ENCODE results near the gene GALNT17.
"Not testable (repeated sequence)": the region's sequence is repeated elsewhere in the genome, so short reads cannot be mapped to it uniquely, and the experiment has no call there.

GALNT17 gene

DNA sequence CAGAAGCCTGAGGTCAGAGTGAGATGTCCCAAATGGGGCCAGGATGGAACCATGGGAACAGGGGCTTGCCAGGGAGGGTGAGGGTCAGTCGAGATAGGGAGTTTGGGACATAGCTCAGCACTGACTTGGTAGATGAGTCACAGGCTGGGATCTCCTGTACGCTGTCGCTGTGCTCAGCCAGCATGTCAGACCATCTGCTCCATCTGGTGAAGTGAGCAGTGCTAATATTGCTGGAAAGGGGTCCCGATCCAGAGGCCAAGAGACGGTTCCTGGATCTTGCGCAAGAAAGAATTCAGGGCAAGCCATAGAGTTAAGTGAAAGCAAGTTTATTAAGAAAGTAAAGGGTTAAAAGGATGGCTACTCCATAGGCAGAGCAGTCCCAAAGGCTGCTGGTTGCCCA is 505.6 kb downstream of the GALNT17 start:
- Mint-ChIP-seq H3K27me3 (ENCODE audit: low read depth) (peaks cover 21% of the 10 kb centered on the region), H3K36me3 (ENCODE audit: low read depth) (no peaks in the 10 kb centered on the region), H3K4me3 (no peak overlapping the region), H3K9me3 (peaks cover 2% of the 10 kb centered on the region), H3K27ac (no peak overlapping the region), H3K4me1 (peaks cover 17% of the 10 kb centered on the region)
- TF ChIP-seq, protein P1, sequence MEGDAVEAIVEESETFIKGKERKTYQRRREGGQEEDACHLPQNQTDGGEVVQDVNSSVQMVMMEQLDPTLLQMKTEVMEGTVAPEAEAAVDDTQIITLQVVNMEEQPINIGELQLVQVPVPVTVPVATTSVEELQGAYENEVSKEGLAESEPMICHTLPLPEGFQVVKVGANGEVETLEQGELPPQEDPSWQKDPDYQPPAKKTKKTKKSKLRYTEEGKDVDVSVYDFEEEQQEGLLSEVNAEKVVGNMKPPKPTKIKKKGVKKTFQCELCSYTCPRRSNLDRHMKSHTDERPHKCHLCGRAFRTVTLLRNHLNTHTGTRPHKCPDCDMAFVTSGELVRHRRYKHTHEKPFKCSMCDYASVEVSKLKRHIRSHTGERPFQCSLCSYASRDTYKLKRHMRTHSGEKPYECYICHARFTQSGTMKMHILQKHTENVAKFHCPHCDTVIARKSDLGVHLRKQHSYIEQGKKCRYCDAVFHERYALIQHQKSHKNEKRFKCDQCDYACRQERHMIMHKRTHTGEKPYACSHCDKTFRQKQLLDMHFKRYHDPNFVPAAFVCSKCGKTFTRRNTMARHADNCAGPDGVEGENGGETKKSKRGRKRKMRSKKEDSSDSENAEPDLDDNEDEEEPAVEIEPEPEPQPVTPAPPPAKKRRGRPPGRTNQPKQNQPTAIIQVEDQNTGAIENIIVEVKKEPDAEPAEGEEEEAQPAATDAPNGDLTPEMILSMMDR (IDR thresholded peaks at IDR 0.05; ENCODE audit: unreplicated experiment in 3 of 3) = no peak

DNA sequence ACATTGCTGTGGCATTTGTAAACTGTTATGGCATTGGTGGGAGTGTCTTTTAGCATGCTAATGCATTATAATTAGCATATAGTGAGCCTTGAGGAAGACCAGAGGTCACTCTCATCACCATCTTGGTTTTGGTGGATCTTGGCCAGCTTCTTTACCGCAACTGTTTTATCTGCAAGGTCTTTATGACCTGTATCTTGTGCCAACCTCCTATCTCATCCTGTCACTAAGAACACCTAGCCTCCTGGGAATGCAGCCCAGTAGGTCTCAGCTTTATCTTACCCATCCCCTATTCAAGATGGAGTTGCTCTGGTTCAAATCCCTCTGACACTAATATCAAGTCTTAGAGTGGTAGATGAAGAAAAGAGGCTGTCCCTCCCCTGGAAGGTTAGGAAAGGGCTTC is 506.2 kb downstream of the GALNT17 start:
- TF ChIP-seq, protein P1 (IDR thresholded peaks at IDR 0.05; ENCODE audit: unreplicated experiment in 3 of 3) = no peak
- peaks cover 20% of the 10 kb centered on the region for H3K27me3 Mint-ChIP-seq (ENCODE audit: low read depth)
- peaks cover 2% of the 10 kb centered on the region for H3K9me3 Mint-ChIP-seq
- H3K36me3 Mint-ChIP-seq (ENCODE audit: low read depth) = no peaks in the 10 kb centered on the region
- peaks cover 15% of the 10 kb centered on the region for H3K4me1 Mint-ChIP-seq
- H3K27ac Mint-ChIP-seq = no peak overlapping the region
- no peak overlapping the region for H3K4me3 Mint-ChIP-seq

DNA sequence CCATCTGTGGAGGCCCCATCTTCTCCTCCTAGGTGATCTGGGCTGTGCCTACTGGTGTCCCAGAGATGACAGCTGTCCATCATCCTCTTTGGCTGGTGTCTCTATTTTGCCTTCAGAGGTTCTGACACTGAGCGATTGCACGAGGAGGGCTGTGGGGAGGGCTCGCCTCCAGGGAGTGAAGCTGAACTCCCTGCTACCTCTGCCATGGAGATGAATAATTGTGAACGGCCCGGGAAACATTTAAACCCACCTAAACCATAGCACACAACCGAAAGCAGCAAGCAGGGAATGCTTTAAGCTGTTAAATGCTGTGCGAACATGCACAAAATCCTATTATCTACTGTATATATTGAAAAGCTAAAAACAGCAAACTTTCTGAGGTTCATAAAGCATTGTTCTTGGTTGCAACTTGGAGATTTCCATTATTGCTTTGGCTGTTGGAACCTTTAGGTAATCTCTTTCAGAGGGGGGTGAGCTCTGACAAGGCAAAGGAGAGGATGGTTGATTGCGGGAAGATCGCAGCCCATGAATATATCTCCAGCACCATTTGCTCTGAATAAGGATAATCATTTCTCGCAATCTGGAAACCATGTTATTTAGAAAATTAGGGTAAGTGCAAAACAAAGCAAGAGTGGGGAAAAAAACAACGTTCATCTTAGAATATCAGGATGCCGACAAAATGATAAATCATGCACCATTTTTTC is 507.6 kb downstream of the GALNT17 start:
- Mint-ChIP-seq H3K27ac (no peak overlapping the region), H3K4me3 (no peak overlapping the region), H3K4me1 (peaks cover 5% of the 10 kb centered on the region), H3K36me3 (ENCODE audit: low read depth) (no peaks in the 10 kb centered on the region), H3K27me3 (ENCODE audit: low read depth) (peaks cover 16% of the 10 kb centered on the region), H3K9me3 (peaks cover 2% of the 10 kb centered on the region)
- TF ChIP-seq, protein P1 (IDR thresholded peaks at IDR 0.05; ENCODE audit: unreplicated experiment in 3 of 3) = no peak

DNA sequence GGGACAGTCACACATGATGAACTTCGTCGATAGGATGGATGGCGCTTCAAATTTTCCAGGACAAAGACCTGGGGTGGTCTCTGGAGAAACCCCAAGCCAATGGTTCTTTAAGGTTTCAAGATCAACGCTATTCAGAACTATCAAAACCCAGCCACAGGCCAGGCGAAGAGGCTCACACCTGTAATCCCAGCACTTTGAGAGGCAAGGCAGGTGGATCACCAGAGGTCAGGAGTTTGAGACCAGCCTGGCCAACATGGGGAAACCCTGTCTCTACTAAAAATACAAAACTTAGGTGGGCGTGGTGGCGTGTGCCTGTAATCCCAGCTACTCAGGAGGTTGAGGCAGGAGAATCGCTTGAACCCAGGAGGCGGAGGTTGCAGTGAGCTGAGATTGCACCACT is 511.1 kb downstream of the GALNT17 start:
- H3K9me3 Mint-ChIP-seq; H3K27ac Mint-ChIP-seq; H3K27me3 Mint-ChIP-seq (ENCODE audit: low read depth): not testable (repeated sequence)

DNA sequence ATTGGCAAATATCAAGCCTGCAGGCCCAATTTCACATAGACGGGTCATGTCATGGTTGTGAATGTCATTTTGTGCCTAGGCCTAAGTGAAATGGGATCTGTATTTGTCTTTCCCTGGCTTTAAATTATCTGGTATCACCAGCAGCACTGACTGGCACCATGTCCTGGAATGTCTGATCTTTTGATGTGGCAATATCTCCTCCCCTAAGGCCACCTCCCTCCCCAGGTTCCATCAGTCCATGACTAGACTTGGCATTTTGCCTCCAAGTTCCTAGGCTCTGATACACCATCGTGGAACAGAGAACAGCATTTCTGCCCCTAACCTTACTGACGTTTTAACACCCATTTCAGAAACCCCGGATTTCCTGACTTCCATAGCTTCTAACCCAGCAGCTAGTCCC is 513.9 kb downstream of the GALNT17 start:
- Mint-ChIP-seq H3K9me3 (peaks cover 11% of the 10 kb centered on the region), H3K4me3 (no peak overlapping the region), H3K36me3 (ENCODE audit: low read depth) (no peaks in the 10 kb centered on the region), H3K27me3 (ENCODE audit: low read depth) (no peaks in the 10 kb centered on the region), H3K4me1 (no peaks in the 10 kb centered on the region), H3K27ac (no peak overlapping the region)
- TF ChIP-seq, protein P1 (IDR thresholded peaks at IDR 0.05; ENCODE audit: unreplicated experiment in 3 of 3) = no peak

More for the DNA sequence above, 511.1 kb downstream of the GALNT17 start:
- not testable (repeated sequence) for H3K36me3 Mint-ChIP-seq (ENCODE audit: low read depth); H3K4me1 Mint-ChIP-seq; H3K4me3 Mint-ChIP-seq

DNA sequence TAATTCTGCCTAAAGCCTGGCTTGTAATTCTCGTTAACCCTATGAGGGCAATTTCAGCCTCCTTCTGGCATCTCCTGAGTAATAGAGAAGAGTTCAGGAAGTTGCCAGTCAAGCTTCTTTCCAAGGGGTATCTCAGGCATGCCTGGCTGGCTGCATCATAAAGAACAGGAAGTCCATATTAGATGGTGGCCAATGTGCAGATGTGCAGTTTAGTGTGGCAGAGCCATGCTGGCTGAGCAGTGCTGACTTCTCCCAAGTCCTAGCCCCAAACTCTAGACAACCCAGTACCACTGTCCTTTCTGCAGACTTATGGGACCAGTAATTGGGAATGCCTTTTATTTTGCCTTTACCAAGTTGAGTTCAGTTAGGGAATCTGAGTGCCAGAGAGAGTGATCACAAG is 517.9 kb downstream of the GALNT17 start:
- TF ChIP-seq, protein P1 (IDR thresholded peaks at IDR 0.05; ENCODE audit: unreplicated experiment in 3 of 3) = no peak
- Mint-ChIP-seq H3K4me3 (no peak overlapping the region), H3K4me1 (no peaks in the 10 kb centered on the region), H3K27me3 (ENCODE audit: low read depth) (no peaks in the 10 kb centered on the region), H3K9me3 (peaks cover 11% of the 10 kb centered on the region), H3K36me3 (ENCODE audit: low read depth) (no peaks in the 10 kb centered on the region), H3K27ac (no peak overlapping the region)
